ENCODE results near the gene DYSF. TPM values are rescaled to one million over a fixed set of nuclear protein-coding genes. Genes with fewer than 3 reads are reported as not detected.

The DYSF gene
- polyA plus RNA-seq, 1 donor (not counting 4 experiments of a cell fraction or from before 2014, with no cell fraction given) = 8.2 TPM

DNA sequence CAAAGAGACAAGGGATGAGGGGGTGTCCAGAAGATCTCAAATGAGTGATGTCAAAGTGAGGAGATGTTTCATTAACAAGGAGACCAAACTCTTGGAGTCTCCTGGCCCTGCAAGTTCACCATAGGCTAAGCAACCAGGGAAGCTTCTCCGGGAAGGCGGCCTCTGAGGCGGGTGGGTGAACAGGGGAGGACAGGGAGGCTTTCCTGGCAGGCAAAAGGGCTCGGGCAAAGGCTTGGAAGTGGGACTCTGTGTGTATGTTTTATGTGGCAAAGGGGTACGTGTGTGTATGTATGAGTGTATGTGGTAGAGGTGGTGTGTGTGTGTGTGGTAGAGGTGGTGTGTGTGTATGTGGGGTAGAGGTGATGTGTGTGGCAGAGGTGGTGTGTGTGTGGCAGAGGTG lies 163.9 kb downstream of the DYSF start:
- Histone ChIP-seq H3K9ac (ENCODE audit: control insufficient read depth, extremely low read depth, insufficient read depth, low read length) (no peak overlapping the region), H4K20me1 (ENCODE audit: control insufficient read depth, extremely low read depth, insufficient read depth, low read length) (no peaks in the 10 kb centered on the region), H3K27ac (ENCODE audit: control insufficient read depth, insufficient read depth, low read length) (no peak overlapping the region), H3K27me3 (ENCODE audit: control insufficient read depth, extremely low read depth, insufficient read depth, low read length) (peaks cover 4% of the 10 kb centered on the region), H3K4me2 (ENCODE audit: control insufficient read depth, extremely low read depth, insufficient read depth, low read depth, low read length) (no peak overlapping the region), H3K9me3 (ENCODE audit: control insufficient read depth, low read depth, low read length) (no peaks in the 10 kb centered on the region), H3K9me1 (ENCODE audit: control insufficient read depth, extremely low read depth, insufficient read depth, low read length) (no peaks in the 10 kb centered on the region), H3K4me3 (ENCODE audit: control insufficient read depth in 2 of 3, extremely low read depth in 1 of 3, insufficient read depth in 2 of 3, low read depth in 1 of 3, low read length in 3 of 3) (no peak overlapping the region), H2AFZ (ENCODE audit: control insufficient read depth, low read length) (no peak overlapping the region), H3K4me1 (ENCODE audit: control insufficient read depth, extremely low read depth, insufficient read depth, low read length) (no peaks in the 10 kb centered on the region), H3K36me3 (ENCODE audit: control insufficient read depth in 2 of 2, extremely low read depth in 1 of 2, insufficient read depth in 2 of 2, low read length in 2 of 2) (no peaks in the 10 kb centered on the region), H3K79me2 (ENCODE audit: control insufficient read depth, insufficient read depth, low read length) (no peaks in the 10 kb centered on the region)
- DNase-seq (ENCODE audit: low read depth, low spot score) (no peak), FAIRE-seq (no peak)
- TF ChIP-seq, protein P1, sequence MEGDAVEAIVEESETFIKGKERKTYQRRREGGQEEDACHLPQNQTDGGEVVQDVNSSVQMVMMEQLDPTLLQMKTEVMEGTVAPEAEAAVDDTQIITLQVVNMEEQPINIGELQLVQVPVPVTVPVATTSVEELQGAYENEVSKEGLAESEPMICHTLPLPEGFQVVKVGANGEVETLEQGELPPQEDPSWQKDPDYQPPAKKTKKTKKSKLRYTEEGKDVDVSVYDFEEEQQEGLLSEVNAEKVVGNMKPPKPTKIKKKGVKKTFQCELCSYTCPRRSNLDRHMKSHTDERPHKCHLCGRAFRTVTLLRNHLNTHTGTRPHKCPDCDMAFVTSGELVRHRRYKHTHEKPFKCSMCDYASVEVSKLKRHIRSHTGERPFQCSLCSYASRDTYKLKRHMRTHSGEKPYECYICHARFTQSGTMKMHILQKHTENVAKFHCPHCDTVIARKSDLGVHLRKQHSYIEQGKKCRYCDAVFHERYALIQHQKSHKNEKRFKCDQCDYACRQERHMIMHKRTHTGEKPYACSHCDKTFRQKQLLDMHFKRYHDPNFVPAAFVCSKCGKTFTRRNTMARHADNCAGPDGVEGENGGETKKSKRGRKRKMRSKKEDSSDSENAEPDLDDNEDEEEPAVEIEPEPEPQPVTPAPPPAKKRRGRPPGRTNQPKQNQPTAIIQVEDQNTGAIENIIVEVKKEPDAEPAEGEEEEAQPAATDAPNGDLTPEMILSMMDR (optimal IDR thresholded peaks at IDR 0.05 in 1 of 3, IDR thresholded peaks at IDR 0.05 in 1 of 3, conservative IDR thresholded peaks at IDR 0.05 in 1 of 3; ENCODE audit: extremely low read depth in 1 of 3, insufficient read depth in 2 of 3, low read length in 3 of 3) = no peak
- no peak for TF ChIP-seq EZH2 (IDR thresholded peaks at IDR 0.05; ENCODE audit: low read length)
- dilution Hi-C loops (cut with MboI; ENCODE audit: extremely low pct_ligation_motif_present, low sequenced_read_pairs) = no loop called here

DNA sequence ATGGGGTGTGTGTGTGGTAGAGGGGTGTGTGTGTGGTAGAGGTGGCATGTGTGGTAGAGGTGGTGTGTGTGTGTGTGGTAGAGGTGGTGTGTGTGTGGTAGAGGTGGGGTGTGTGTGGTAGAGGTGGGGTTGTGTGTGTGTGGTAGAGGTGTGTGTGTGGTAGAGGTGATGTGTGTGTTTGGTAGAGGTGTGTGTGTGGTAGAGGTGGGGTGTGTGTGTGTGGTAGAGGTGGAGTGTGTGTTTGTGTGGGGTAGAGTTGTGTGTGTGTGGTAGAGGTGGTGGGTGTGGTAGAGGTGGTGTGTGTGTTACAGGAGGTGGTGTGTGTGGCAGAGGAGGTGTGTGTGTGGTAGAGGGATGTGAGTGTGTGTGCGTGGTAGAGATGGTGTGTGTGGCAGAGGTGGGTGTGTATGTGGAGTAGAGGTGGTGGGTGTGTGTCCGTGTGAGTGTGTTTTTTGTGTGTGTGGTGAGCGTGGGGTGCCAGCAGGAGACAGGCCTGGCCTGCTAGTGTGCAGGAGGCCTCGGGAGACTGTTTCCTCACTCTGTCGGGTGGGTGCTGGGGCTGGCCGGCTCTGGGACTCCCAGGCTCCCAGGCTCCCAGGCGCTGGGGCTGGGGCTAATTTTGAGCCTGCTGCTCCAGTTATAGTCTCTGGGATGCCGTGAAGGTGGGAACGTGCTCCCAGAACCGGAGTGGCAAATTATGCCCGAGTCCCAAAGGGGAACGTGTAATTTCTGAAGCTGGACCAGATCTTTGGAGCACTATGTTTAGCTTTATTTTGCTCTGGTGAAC lies 165.2 kb downstream of the DYSF start:
- no peaks in the 10 kb centered on the region for H4K20me1 ChIP-seq (ENCODE audit: control insufficient read depth, extremely low read depth, insufficient read depth, low read length)
- no peaks in the 10 kb centered on the region for H3K79me2 ChIP-seq (ENCODE audit: control insufficient read depth, insufficient read depth, low read length)
- TF ChIP-seq EZH2 (IDR thresholded peaks at IDR 0.05; ENCODE audit: low read length) = no peak
- TF ChIP-seq, protein P1 (optimal IDR thresholded peaks at IDR 0.05 in 1 of 3, IDR thresholded peaks at IDR 0.05 in 1 of 3, conservative IDR thresholded peaks at IDR 0.05 in 1 of 3; ENCODE audit: extremely low read depth in 1 of 3, insufficient read depth in 2 of 3, low read length in 3 of 3) = no peak
- no peak overlapping the region for H3K4me3 ChIP-seq (ENCODE audit: control insufficient read depth in 2 of 3, extremely low read depth in 1 of 3, insufficient read depth in 2 of 3, low read depth in 1 of 3, low read length in 3 of 3)
- H3K4me2 ChIP-seq (ENCODE audit: control insufficient read depth, extremely low read depth, insufficient read depth, low read depth, low read length) = no peak overlapping the region
- DNase-seq (ENCODE audit: low read depth, low spot score) (no peak), FAIRE-seq (no peak)
- H2AFZ ChIP-seq (ENCODE audit: control insufficient read depth, low read length) = no peak overlapping the region
- no peaks in the 10 kb centered on the region for H3K9me1 ChIP-seq (ENCODE audit: control insufficient read depth, extremely low read depth, insufficient read depth, low read length)
- dilution Hi-C loops (cut with MboI; ENCODE audit: extremely low pct_ligation_motif_present, low sequenced_read_pairs) = no loop called here
- H3K9ac ChIP-seq (ENCODE audit: control insufficient read depth, extremely low read depth, insufficient read depth, low read length) = no peak overlapping the region
- H3K4me1 ChIP-seq (ENCODE audit: control insufficient read depth, extremely low read depth, insufficient read depth, low read length) = no peaks in the 10 kb centered on the region
- no peaks in the 10 kb centered on the region for H3K9me3 ChIP-seq (ENCODE audit: control insufficient read depth, low read depth, low read length)
- H3K36me3 ChIP-seq (ENCODE audit: control insufficient read depth in 2 of 2, extremely low read depth in 1 of 2, insufficient read depth in 2 of 2, low read length in 2 of 2) = no peaks in the 10 kb centered on the region
- no peak overlapping the region for H3K27ac ChIP-seq (ENCODE audit: control insufficient read depth, insufficient read depth, low read length)
- peaks cover 4% of the 10 kb centered on the region for H3K27me3 ChIP-seq (ENCODE audit: control insufficient read depth, extremely low read depth, insufficient read depth, low read length)

Data from keratinocyte (primary cell).